HEK293 (cell line): ENCODE measurements around the gene ATG12.

ENCODE experiments used
- BCL11B ChIP-seq: fragments of 450-650 bp; formaldehyde crosslinking; IDR thresholded peaks from 2 replicates; pipeline ENCODE4 v1.5.1; 2016; ENCODE audit warnings: low read depth, missing biosample characterization, missing genetic modification characterization
- KLF9 ChIP-seq: fragments of 450-650 bp; formaldehyde crosslinking; IDR thresholded peaks from 2 replicates; pipeline ENCODE4 v1.5.1; 2016; ENCODE audit warnings: missing biosample characterization, missing genetic modification characterization, low read depth
- MEIS1 ChIP-seq: sonication (generic); formaldehyde crosslinking; IDR thresholded peaks from 2 replicates; pipeline ENCODE4 v1.8.1; 2022; ENCODE audit warnings: missing genetic modification reagents, mild to moderate bottlenecking, borderline replicate concordance
- RBAK ChIP-seq: fragments of 450-650 bp; formaldehyde crosslinking; IDR thresholded peaks from 2 replicates; pipeline ENCODE4 v1.5.1; 2016; ENCODE audit warnings: missing biosample characterization, missing genetic modification characterization
- ZEB2 ChIP-seq: fragments of 450-650 bp; formaldehyde crosslinking; IDR thresholded peaks from 2 replicates; pipeline ENCODE4 v1.5.1; 2016; ENCODE audit warnings: missing biosample characterization, missing genetic modification characterization
- ZFHX2 ChIP-seq: fragments of 450-650 bp; formaldehyde crosslinking; conservative IDR thresholded peaks from 2 replicates; pipeline ENCODE4 v1.5.1; 2016; ENCODE audit warnings: missing biosample characterization, missing genetic modification characterization
- ZNF146 ChIP-seq: fragments of 450-650 bp; formaldehyde crosslinking; IDR thresholded peaks from 2 replicates; pipeline ENCODE4 v1.5.1; 2016; ENCODE audit warnings: missing biosample characterization, missing genetic modification characterization
- ZNF157 ChIP-seq: fragments of 450-650 bp; formaldehyde crosslinking; IDR thresholded peaks from 2 replicates; pipeline ENCODE4 v1.5.1; 2016; ENCODE audit warnings: missing biosample characterization, missing genetic modification characterization
- ZNF175 ChIP-seq: fragments of 450-650 bp; formaldehyde crosslinking; IDR thresholded peaks from 2 replicates; pipeline ENCODE4 v1.5.1; 2016; ENCODE audit warnings: missing biosample characterization, missing genetic modification characterization
- ZNF214 ChIP-seq: fragments of 450-650 bp; formaldehyde crosslinking; IDR thresholded peaks from 2 replicates; pipeline ENCODE4 v1.5.1; 2017; ENCODE audit warnings: missing biosample characterization, mild to moderate bottlenecking, missing genetic modification characterization, borderline replicate concordance
- ZNF239 ChIP-seq: fragments of 450-650 bp; formaldehyde crosslinking; IDR thresholded peaks from 2 replicates; pipeline ENCODE4 v1.5.1; 2016; ENCODE audit warnings: missing biosample characterization, missing genetic modification characterization
- ZNF274 ChIP-seq, 2 experiments: fragments of 200-500 bp in 1 of 2; fragments of 450-650 bp in 1 of 2; sonication (Bioruptor generic) in 1 of 2; formaldehyde crosslinking in 1 of 2; IDR thresholded peaks; 2 replicates each; pipeline versions ENCODE4 v1.5.1 to v1.6.1; 2014 to 2016; ENCODE audit warnings: borderline replicate concordance in 1 of 2, inconsistent platforms in 1 of 2, low read length in 1 of 2, missing biosample characterization in 1 of 2, missing genetic modification characterization in 1 of 2
- ZNF366 ChIP-seq: fragments of 450-650 bp; formaldehyde crosslinking; conservative IDR thresholded peaks from 2 replicates; pipeline ENCODE4 v1.5.1; 2016; ENCODE audit warnings: missing biosample characterization, missing genetic modification characterization
- ZNF473 ChIP-seq: fragments of 450-650 bp; formaldehyde crosslinking; IDR thresholded peaks from 2 replicates; pipeline ENCODE4 v1.5.1; 2017; ENCODE audit warnings: missing biosample characterization, missing genetic modification characterization
- ZNF529 ChIP-seq: fragments of 450-650 bp; formaldehyde crosslinking; IDR thresholded peaks from 2 replicates; pipeline ENCODE4 v1.5.1; 2017; ENCODE audit warnings: missing genetic modification characterization, missing biosample characterization; ENCODE audit not compliant: insufficient replicate concordance
- ZNF549 ChIP-seq: fragments of 450-650 bp; IDR thresholded peaks from 2 replicates; pipeline ENCODE4 v1.5.1; 2018; ENCODE audit warnings: missing biosample characterization, missing genetic modification characterization, mild to moderate bottlenecking, inconsistent platforms, moderate library complexity
- ZNF555 ChIP-seq: fragments of 450-650 bp; formaldehyde crosslinking; conservative IDR thresholded peaks from 2 replicates; pipeline ENCODE4 v1.5.1; 2017; ENCODE audit warnings: missing biosample characterization, mild to moderate bottlenecking, missing genetic modification characterization, inconsistent platforms
- ZNF560 ChIP-seq: fragments of 450-650 bp; formaldehyde crosslinking; IDR thresholded peaks from 2 replicates; pipeline ENCODE4 v1.5.1; 2017; ENCODE audit warnings: missing biosample characterization, missing genetic modification characterization, borderline replicate concordance
- ZNF596 ChIP-seq: fragments of 450-650 bp; IDR thresholded peaks from 2 replicates; pipeline ENCODE4 v1.5.0; 2018; ENCODE audit warnings: missing biosample characterization, mild to moderate bottlenecking, missing genetic modification characterization, moderate library complexity
- TF ChIP-seq, protein P1 (sequence below): fragments of 450-650 bp; formaldehyde crosslinking; IDR thresholded peaks from 2 replicates; pipeline ENCODE4 v1.5.1; 2016; ENCODE audit warnings: missing biosample characterization, missing genetic modification characterization
- TF ChIP-seq, protein P2 (sequence below): fragments of 450-650 bp; formaldehyde crosslinking; IDR thresholded peaks from 2 replicates; pipeline ENCODE4 v1.5.1; 2016; ENCODE audit warnings: missing biosample characterization, missing genetic modification characterization, borderline replicate concordance
- TF ChIP-seq, protein P3 (sequence below): fragments of 450-650 bp; formaldehyde crosslinking; IDR thresholded peaks from 2 replicates; pipeline ENCODE4 v1.5.1; 2016; ENCODE audit warnings: missing biosample characterization, missing genetic modification characterization
- TF ChIP-seq, protein P4 (sequence below): fragments of 450-650 bp; formaldehyde crosslinking; IDR thresholded peaks from 2 replicates; pipeline ENCODE4 v1.5.1; 2017; ENCODE audit warnings: missing biosample characterization, missing genetic modification characterization
- TF ChIP-seq, protein P5 (sequence below): fragments of 450-650 bp; formaldehyde crosslinking; IDR thresholded peaks from 2 replicates; pipeline ENCODE4 v1.5.1; 2016; ENCODE audit warnings: missing biosample characterization, missing genetic modification characterization
- TF ChIP-seq, protein P6 (sequence below): fragments of 450-650 bp; formaldehyde crosslinking; IDR thresholded peaks from 2 replicates; pipeline ENCODE4 v1.5.1; 2017; ENCODE audit warnings: missing biosample characterization, missing genetic modification characterization
- TF ChIP-seq, protein P7 (sequence below): fragments of 450-650 bp; formaldehyde crosslinking; IDR thresholded peaks from 2 replicates; pipeline ENCODE4 v1.5.1; 2016; ENCODE audit warnings: missing biosample characterization, missing genetic modification characterization

ATG12 gene

DNA sequence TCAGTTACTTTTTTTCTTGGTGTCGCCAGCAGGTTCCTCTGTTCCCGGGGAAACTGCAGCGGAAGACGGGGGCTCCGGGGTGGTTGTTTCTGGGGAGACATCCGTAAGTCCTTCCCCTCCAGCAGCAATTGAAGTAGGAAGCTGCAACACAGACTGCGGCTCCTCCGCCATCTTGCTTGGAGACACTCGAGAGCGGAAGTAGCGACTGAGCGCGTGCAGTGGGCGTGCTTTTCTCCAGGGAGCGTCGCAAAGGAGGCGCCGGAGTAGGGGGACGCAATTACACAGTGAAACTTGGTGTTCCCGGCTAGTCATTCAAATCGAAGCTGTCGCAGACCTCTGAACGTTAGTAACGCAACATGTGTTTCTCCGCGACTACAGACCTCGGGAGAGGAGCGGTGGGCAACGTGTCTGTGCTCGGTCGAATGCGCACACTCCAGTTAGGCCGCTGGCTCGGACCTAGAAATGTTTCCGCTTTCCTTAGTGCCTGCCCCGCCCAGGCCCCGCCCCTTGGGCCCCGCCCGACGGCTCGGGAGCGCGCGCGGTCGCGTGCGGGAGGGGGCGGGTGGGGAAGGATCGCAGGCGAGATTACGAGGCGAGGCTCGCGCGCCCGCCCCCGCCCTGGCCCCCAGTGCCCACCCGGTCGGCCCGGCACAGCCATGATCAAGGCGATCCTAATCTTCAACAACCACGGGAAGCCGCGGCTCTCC lies at the start of gene ATG12, which contains the start of gene AP3S1 (continued):
- TF ChIP-seq, protein P1, sequence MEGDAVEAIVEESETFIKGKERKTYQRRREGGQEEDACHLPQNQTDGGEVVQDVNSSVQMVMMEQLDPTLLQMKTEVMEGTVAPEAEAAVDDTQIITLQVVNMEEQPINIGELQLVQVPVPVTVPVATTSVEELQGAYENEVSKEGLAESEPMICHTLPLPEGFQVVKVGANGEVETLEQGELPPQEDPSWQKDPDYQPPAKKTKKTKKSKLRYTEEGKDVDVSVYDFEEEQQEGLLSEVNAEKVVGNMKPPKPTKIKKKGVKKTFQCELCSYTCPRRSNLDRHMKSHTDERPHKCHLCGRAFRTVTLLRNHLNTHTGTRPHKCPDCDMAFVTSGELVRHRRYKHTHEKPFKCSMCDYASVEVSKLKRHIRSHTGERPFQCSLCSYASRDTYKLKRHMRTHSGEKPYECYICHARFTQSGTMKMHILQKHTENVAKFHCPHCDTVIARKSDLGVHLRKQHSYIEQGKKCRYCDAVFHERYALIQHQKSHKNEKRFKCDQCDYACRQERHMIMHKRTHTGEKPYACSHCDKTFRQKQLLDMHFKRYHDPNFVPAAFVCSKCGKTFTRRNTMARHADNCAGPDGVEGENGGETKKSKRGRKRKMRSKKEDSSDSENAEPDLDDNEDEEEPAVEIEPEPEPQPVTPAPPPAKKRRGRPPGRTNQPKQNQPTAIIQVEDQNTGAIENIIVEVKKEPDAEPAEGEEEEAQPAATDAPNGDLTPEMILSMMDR, result no peak
- TF ChIP-seq ZNF555 (tag by site-specific recombination), result no peak
- TF ChIP-seq ZNF214 (tag by site-specific recombination), result no peak
- TF ChIP-seq, protein P2, sequence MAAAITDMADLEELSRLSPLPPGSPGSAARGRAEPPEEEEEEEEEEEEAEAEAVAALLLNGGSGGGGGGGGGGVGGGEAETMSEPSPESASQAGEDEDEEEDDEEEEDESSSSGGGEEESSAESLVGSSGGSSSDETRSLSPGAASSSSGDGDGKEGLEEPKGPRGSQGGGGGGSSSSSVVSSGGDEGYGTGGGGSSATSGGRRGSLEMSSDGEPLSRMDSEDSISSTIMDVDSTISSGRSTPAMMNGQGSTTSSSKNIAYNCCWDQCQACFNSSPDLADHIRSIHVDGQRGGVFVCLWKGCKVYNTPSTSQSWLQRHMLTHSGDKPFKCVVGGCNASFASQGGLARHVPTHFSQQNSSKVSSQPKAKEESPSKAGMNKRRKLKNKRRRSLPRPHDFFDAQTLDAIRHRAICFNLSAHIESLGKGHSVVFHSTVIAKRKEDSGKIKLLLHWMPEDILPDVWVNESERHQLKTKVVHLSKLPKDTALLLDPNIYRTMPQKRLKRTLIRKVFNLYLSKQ (tag by site-specific recombination), result no peak
- TF ChIP-seq ZFHX2, result peak; percentile 86
- no peak for TF ChIP-seq ZNF274 (IDR thresholded peaks at IDR 0.05; ENCODE audit: low read length)
- no peak for TF ChIP-seq ZNF274 (tag by site-specific recombination; IDR thresholded peaks at IDR 0.05; ENCODE audit: borderline replicate concordance)
- TF ChIP-seq, protein P3, sequence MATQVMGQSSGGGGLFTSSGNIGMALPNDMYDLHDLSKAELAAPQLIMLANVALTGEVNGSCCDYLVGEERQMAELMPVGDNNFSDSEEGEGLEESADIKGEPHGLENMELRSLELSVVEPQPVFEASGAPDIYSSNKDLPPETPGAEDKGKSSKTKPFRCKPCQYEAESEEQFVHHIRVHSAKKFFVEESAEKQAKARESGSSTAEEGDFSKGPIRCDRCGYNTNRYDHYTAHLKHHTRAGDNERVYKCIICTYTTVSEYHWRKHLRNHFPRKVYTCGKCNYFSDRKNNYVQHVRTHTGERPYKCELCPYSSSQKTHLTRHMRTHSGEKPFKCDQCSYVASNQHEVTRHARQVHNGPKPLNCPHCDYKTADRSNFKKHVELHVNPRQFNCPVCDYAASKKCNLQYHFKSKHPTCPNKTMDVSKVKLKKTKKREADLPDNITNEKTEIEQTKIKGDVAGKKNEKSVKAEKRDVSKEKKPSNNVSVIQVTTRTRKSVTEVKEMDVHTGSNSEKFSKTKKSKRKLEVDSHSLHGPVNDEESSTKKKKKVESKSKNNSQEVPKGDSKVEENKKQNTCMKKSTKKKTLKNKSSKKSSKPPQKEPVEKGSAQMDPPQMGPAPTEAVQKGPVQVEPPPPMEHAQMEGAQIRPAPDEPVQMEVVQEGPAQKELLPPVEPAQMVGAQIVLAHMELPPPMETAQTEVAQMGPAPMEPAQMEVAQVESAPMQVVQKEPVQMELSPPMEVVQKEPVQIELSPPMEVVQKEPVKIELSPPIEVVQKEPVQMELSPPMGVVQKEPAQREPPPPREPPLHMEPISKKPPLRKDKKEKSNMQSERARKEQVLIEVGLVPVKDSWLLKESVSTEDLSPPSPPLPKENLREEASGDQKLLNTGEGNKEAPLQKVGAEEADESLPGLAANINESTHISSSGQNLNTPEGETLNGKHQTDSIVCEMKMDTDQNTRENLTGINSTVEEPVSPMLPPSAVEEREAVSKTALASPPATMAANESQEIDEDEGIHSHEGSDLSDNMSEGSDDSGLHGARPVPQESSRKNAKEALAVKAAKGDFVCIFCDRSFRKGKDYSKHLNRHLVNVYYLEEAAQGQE (tag by site-specific recombination), result 0 out of 2 replicates have a peak, but pooled peaks have one; percentile 23
- TF ChIP-seq ZNF366, result no peak
- TF ChIP-seq, protein P4, sequence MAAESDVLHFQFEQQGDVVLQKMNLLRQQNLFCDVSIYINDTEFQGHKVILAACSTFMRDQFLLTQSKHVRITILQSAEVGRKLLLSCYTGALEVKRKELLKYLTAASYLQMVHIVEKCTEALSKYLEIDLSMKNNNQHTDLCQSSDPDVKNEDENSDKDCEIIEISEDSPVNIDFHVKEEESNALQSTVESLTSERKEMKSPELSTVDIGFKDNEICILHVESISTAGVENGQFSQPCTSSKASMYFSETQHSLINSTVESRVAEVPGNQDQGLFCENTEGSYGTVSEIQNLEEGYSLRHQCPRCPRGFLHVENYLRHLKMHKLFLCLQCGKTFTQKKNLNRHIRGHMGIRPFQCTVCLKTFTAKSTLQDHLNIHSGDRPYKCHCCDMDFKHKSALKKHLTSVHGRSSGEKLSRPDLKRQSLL (tag by site-specific recombination), result 0 out of 2 replicates have a peak, but pooled peaks have one; percentile 32
- TF ChIP-seq ZNF560, result no peak
- TF ChIP-seq ZNF529, result no peak
- TF ChIP-seq ZNF549 (tag by site-specific recombination), result no peak
- peak; percentile 80 for TF ChIP-seq ZEB2 (tag by site-specific recombination)
- TF ChIP-seq BCL11B (tag by site-specific recombination), result no peak
- no peak for TF ChIP-seq ZNF473
- TF ChIP-seq, protein P5, sequence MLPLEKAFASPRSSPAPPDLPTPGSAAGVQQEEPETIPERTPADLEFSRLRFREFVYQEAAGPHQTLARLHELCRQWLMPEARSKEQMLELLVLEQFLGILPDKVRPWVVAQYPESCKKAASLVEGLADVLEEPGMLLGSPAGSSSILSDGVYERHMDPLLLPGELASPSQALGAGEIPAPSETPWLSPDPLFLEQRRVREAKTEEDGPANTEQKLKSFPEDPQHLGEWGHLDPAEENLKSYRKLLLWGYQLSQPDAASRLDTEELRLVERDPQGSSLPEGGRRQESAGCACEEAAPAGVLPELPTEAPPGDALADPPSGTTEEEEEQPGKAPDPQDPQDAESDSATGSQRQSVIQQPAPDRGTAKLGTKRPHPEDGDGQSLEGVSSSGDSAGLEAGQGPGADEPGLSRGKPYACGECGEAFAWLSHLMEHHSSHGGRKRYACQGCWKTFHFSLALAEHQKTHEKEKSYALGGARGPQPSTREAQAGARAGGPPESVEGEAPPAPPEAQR (tag by site-specific recombination), result no peak
- no peak for TF ChIP-seq ZNF175 (tag by site-specific recombination)
- TF ChIP-seq, protein P6, sequence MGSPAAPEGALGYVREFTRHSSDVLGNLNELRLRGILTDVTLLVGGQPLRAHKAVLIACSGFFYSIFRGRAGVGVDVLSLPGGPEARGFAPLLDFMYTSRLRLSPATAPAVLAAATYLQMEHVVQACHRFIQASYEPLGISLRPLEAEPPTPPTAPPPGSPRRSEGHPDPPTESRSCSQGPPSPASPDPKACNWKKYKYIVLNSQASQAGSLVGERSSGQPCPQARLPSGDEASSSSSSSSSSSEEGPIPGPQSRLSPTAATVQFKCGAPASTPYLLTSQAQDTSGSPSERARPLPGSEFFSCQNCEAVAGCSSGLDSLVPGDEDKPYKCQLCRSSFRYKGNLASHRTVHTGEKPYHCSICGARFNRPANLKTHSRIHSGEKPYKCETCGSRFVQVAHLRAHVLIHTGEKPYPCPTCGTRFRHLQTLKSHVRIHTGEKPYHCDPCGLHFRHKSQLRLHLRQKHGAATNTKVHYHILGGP (tag by site-specific recombination), result no peak
- TF ChIP-seq ZNF157 (tag by site-specific recombination), result no peak
- TF ChIP-seq ZNF596, result no peak
- no peak for TF ChIP-seq RBAK (tag by site-specific recombination)
- no peak for TF ChIP-seq MEIS1 (CRISPR knock-in tag)
- no peak for TF ChIP-seq ZNF239 (tag by site-specific recombination)
- no peak for TF ChIP-seq ZNF146
- peak; percentile 95 for TF ChIP-seq KLF9 (tag by site-specific recombination)
- TF ChIP-seq, protein P7, sequence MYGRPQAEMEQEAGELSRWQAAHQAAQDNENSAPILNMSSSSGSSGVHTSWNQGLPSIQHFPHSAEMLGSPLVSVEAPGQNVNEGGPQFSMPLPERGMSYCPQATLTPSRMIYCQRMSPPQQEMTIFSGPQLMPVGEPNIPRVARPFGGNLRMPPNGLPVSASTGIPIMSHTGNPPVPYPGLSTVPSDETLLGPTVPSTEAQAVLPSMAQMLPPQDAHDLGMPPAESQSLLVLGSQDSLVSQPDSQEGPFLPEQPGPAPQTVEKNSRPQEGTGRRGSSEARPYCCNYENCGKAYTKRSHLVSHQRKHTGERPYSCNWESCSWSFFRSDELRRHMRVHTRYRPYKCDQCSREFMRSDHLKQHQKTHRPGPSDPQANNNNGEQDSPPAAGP (tag by site-specific recombination), result peak; percentile 80
